ENCODE measurements around the gene TMEM176A. TPM values are rescaled to one million over a fixed set of nuclear protein-coding genes. Genes with fewer than 3 reads are reported as not detected.

TMEM176A gene
- total RNA-seq, 1 donor from 2014 or later: not detected

DNA sequence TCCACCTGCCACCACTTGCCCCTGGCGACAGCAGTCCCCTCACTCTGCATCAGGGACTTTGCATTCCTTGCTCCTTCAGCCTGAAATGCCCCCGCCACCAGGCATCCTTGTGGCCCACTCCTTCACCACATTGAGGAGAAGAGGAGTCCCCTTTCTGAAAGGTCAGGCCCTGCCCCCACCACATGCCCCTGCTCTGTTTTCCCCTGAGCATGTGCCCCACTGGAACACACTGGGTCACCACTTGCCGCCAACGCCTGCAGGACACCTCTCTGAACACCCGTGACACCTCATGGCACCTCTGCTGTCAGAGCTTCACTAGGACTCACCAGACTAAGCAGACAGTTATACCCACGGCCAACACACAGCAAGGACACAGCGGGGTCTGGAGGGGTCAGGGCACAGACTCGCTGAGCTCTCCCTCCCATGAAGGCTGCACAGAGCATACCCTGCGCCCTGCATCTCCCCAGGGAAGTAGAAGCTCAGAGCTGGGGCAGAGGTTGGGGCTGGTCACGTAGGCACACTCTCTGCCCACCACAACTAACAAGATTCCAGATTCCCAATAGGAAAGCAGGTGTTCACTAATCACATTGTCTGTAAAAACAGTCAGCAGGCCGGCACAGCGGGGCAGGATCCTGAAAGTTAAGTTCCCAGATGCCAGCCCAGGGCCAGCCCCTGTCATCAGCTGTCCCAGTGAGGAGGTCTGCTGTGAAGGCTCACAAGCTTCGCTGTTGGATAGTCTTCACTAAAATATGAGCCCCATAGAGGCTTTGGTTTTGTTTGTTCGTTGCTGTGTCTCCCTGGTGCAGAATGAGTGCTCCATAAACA, 45.9 kb downstream of the TMEM176A start:
- no peak for DNase-seq (ENCODE audit: extremely low read depth, low read depth, low spot score)

- no peak for DNase-seq (ENCODE audit: extremely low read depth, low read depth, low spot score)
These were observed 47.0 kb downstream of the TMEM176A start for GRCh38 chr7:150847536-150847935.

GRCh38 chr7:150848111-150848510, 47.5 kb downstream of the TMEM176A start:
- DNase-seq (ENCODE audit: extremely low read depth, low read depth, low spot score): no peak

DNA sequence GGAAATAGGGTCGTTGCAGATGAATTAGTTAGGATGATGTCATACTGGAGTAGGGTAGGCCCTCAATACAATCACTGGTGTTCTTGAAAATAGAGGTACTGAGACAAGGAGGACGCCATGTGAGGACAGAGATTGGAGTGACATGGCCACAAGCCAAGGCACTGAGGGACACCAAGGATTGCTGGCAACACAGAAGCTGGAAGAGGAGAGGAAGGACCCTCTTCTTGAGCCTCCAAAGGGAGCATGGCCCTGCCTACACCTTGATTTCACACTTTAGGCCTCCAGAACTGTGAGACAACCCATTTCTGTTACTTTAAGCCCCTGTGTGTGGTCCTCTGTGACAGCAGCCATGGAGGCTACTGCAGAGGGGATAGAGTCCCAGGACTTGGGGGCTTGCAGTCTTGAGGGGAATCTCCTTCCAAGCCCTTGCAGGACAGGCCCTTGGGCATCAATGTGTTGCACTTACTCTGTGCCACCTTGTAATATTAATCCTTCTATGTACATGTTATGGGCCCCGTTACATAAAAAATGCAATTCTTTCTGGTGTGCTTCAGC, 48.1 kb downstream of the TMEM176A start:
- no peak for DNase-seq (ENCODE audit: extremely low read depth, low read depth, low spot score)

DNA sequence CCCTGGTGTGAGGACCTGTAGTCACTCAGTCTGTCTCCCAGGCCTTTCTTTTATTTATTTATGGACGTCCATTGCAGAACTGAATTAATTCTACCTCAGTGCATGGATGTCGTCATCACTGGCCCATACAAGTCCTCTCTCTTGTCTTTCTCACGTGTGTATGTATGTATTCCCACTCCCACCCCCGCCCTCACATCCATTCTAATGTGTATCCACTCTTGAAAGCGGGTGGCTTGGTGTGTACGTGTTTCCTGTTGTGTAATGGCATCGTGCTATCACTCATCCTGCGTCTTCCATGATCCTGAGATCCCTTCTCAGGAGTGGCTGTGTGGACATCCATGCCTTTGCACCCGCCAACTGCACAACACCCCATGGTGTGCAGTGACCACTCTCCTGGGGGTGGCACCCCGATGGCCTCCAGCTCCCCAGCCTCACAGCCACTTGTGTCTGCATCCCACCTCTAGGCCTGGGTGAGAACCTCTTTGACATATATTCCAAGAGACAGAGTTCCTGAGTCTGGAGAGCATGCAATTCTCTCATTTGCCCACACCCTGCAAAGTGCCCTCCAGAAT, 48.7 kb downstream of the TMEM176A start:
- DNase-seq (ENCODE audit: extremely low read depth, low read depth, low spot score): no peak

DNA sequence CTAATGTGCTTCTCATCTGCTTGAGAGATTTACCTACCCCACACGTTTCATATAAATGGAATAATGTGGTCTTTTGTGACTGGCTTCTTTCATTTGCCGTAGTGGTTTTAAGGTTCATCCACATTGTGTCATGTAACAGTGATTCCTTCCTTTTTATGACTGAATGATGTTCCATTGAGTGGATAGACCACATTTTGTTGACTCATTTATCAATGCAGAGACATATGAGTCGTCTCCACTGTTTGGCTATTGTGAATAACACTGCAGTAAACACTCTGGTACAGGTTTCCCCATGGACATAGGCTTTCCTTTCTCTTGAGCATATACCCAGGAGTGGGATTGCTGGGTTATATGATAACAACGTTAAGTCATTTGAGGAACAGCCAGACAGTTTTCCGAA, 49.7 kb downstream of the TMEM176A start:
- no peak for DNase-seq (ENCODE audit: extremely low read depth, low read depth, low spot score)

DNA sequence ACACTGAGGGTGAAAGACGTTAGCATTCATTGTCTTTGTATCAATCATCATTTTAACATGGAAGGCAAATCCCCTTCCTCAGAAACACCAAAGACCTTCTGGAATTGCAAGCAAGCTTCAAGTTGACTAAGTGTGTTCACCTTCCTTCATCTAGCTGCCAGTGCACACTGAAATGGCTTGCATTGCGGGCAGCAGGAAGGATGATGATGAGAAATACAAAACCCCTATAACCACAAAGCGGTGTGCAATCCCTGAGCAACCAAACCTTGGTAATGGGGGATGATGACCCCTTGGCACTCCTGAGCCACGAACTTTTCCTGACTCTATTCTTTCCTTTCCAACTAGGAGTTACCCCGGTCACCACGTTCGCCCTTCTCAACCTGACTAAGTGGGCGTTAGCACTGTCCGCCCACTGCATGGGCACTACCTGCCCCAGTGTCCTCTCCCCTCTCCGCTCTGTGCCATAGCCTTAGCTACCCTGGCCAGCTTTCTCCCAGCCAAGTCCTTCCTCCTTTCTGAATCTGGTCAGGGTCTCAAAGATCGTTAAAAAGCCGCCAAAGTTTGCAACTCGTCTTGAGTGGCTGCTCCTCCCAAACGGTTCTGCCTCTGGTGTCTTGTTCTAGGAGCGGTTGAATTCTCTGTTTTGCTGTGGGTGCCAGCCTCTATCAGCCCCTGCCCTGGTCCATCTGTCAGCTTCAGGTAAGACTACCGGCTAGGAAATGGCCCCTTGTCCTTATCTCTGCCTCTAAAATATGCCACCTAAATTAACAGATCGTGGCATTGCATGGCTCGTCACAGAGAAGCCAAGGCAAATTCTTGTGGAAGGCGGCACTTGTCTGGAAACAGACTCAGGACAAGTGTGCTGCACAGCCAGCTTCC, 51.2 kb downstream of the TMEM176A start:
- no peak for DNase-seq (ENCODE audit: extremely low read depth, low read depth, low spot score)

- DNase-seq (ENCODE audit: extremely low read depth, low read depth, low spot score): no peak
These were observed 51.9 kb downstream of the TMEM176A start, which contains the start of gene AOC1 for GRCh38 chr7:150852371-150852905. Gene AOC1, plus strand, starts transcription at chr7:150852517. Its CDS starts 3,954 bp downstream, at chr7:150856471.

- DNase-seq (ENCODE audit: extremely low read depth, low read depth, low spot score): no peak
These were observed 53.8 kb downstream of the TMEM176A start for GRCh38 chr7:150854066-150855000.

Other genes with a start within 250 kb of the TMEM176A start
- gene GIMAP4, start 233.4 kb upstream of the TMEM176A start, total RNA-seq: 83.5 and 97.6 TPM in 2 replicates
- 75.3 and 82.2 TPM in 2 replicates for gene GIMAP6, start 168.4 kb upstream of the TMEM176A start, total RNA-seq
- 31.6 and 33.6 TPM in 2 replicates for gene GIMAP2, start 115.1 kb upstream of the TMEM176A start, total RNA-seq
- gene GIMAP1, start 84.2 kb upstream of the TMEM176A start, total RNA-seq: 6.5 and 12.1 TPM in 2 replicates
- gene GIMAP5, start 63.4 kb upstream of the TMEM176A start, total RNA-seq: 27.1 and 28.6 TPM in 2 replicates
- not detected in 2 replicates for gene TMEM176B, start 405 bp upstream of the TMEM176A start, total RNA-seq
- gene AOC1, start 51.7 kb downstream of the TMEM176A start, total RNA-seq: not detected in 2 replicates
- gene KCNH2, start 177.6 kb downstream of the TMEM176A start, total RNA-seq: 0.87 TPM in 1 of 2 replicates, not detected in the other
- 16.5 and 22.0 TPM in 2 replicates for gene NOS3, start 190.2 kb downstream of the TMEM176A start, total RNA-seq
- gene ATG9B, start 223.7 kb downstream of the TMEM176A start, total RNA-seq: 0.10 TPM in 1 of 2 replicates, not detected in the other
- 24.5 and 47.5 TPM in 2 replicates for gene ABCB8, start 227.7 kb downstream of the TMEM176A start, total RNA-seq
- gene ASIC3, start 247.8 kb downstream of the TMEM176A start, total RNA-seq: 0.15 and 1.6 TPM in 2 replicates